Frontal cortex (tissue), 4 donors: ENCODE measurements around the gene NSRP1. TPM values are rescaled to one million over a fixed set of nuclear protein-coding genes. Genes with fewer than 3 reads are reported as not detected.
"Not testable (repeated sequence)": the region's sequence is repeated elsewhere in the genome, so short reads cannot be mapped to it uniquely, and the experiment has no call there.

Experiments used
- DNase-seq, 2 donors: peaks; one replicate each; pipeline ENCODE4 v3.0.0; 2012; ENCODE audit warnings: low spot score in 2 of 2
- FAIRE-seq: peaks from 2 replicates; lab custom pipeline; 2012; peaks lifted over from hg19 to GRCh38; lab: Jason Lieb, UNC
- total RNA-seq: library from RNA; depleted of rRNA; stranded (reverse); fragments of >200 nt; gene quantifications from one replicate; pipeline ENCODE4 v1.2.3, GENCODE V29; 2014
- donor health status: control.
- donor health status: control.
- donor health status: control.

The NSRP1 gene
- total RNA-seq, 1 donor from 2014 or later = 5.7 TPM

- DNase-seq (no peak), FAIRE-seq (no peak)
These were observed 101.2 kb downstream of the NSRP1 start for GRCh38 chr17:30217746-30218245.

GRCh38 chr17:30218799-30219198, 102.2 kb downstream of the NSRP1 start:
- DNase-seq (no peak), FAIRE-seq (no peak)

- DNase-seq (no peak), FAIRE-seq (no peak)
These were observed 102.7 kb downstream of the NSRP1 start for GRCh38 chr17:30219315-30219714.

GRCh38 chr17:30219833-30220232, 103.2 kb downstream of the NSRP1 start:
- no peak for FAIRE-seq
- DNase-seq = no peak

GRCh38 chr17:30220414-30220813, 103.8 kb downstream of the NSRP1 start:
- FAIRE-seq (no peak), DNase-seq (no peak)

- DNase-seq = no peak
- no peak for FAIRE-seq
These were observed 104.7 kb downstream of the NSRP1 start for GRCh38 chr17:30221346-30221745.

GRCh38 chr17:30222251-30222650, 105.6 kb downstream of the NSRP1 start:
- DNase-seq = no peak
- no peak for FAIRE-seq

GRCh38 chr17:30222721-30223175, 106.1 kb downstream of the NSRP1 start:
- FAIRE-seq (no peak), DNase-seq (no peak)

GRCh38 chr17:30224419-30224960, 107.9 kb downstream of the NSRP1 start:
- no peak for DNase-seq
- FAIRE-seq = no peak

- FAIRE-seq (no peak), DNase-seq (no peak)
These were observed 108.5 kb downstream of the NSRP1 start for GRCh38 chr17:30225112-30225511.

- DNase-seq = no peak
- no peak for FAIRE-seq
These were observed 109.4 kb downstream of the NSRP1 start for GRCh38 chr17:30225919-30226553.

- no peak for FAIRE-seq
- DNase-seq = no peak
These were observed 110.3 kb downstream of the NSRP1 start for GRCh38 chr17:30226878-30227277.

- FAIRE-seq = no peak
These were observed 111.4 kb downstream of the NSRP1 start for GRCh38 chr17:30228011-30228410.

GRCh38 chr17:30229012-30229411, 112.4 kb downstream of the NSRP1 start:
- DNase-seq = no peak
- no peak for FAIRE-seq

More at GRCh38 chr17:30228011-30228410, 111.4 kb downstream of the NSRP1 start:
- DNase-seq = no peak

GRCh38 chr17:30230009-30230408, 113.4 kb downstream of the NSRP1 start:
- not testable (repeated sequence) for DNase-seq, FAIRE-seq

- FAIRE-seq (no peak), DNase-seq (no peak)
These were observed 114.0 kb downstream of the NSRP1 start for GRCh38 chr17:30230596-30231125.

- no peak for DNase-seq
- FAIRE-seq = no peak
These were observed 115.6 kb downstream of the NSRP1 start for GRCh38 chr17:30232015-30232823.

- DNase-seq (no peak), FAIRE-seq (no peak)
These were observed 116.3 kb downstream of the NSRP1 start for GRCh38 chr17:30232824-30233427.

GRCh38 chr17:30234296-30234695, 117.7 kb downstream of the NSRP1 start:
- FAIRE-seq (no peak), DNase-seq (no peak)

- no peak for DNase-seq
- no peak for FAIRE-seq
These were observed 118.3 kb downstream of the NSRP1 start for GRCh38 chr17:30234964-30235363.
